ENCODE measurements around the gene IGLL5.
"Not testable (repeated sequence)": the region's sequence is repeated elsewhere in the genome, so short reads cannot be mapped to it uniquely, and the experiment has no call there.

Gene IGLL5

DNA sequence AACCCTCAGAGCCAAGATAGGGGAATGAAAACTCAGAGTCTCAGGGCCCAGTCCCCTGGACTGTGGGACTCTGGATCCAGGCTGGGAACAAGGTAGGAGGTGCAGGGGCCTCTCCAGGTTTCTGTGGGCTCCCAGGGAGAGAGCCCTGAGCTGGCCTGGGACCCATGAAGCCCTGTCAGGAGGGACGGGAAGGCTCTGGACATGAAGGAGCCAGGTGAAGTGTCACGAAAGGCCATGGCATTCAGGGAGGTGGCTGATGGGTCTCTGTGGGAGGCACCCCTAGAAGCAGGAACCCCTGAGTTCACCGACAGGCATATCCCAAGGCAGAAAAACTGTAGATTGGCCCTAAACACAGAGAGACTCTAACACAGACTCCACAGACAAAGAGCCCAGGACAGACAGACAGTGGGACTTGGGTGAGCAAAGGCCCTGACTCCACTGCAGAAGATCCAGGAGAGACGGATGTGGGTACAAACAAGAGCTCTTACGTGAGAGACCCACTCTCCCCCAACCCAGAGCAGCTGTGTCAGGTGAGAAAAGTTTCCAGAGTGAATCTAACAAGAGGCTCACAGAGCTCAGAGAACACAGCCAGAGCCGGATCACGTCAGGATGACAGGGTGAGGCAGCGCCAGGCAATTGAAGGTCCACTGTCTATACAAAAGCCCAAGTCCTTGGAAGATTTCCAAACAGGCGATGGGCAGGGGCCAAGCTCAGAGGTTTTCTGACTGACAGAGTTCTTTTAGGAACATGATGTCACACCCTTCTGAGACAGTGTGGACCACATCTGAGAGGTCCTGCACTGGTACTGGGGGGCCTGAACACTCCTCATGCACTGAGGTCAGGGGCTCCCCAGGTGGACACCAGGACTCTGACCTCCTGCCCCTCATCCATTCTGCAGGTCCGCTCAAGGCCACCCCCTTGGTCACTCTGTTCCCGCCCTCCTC is 27.4 kb downstream of the IGLL5 start:
- no peak for DNase-seq

DNA sequence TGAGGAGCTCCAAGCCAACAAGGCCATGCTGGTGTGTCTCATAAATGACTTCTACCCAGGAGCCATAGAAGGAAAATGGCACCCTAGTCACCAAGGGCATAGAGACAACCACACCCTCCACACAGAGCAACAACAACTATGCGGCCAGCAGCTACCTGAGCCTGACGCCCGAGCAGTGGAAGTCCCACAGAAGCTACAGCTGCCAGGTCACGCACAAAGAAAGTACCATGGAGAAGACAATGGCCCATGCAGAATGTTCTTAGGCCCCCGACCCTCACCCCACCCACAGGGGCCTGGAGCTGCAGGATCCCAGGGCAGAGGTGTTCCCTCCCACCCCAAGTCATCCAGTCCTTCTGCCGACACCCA is 28.0 kb downstream of the IGLL5 start:
- no peak for DNase-seq

GRCh38 chr22:22916215-22916951 is 28.8 kb downstream of the IGLL5 start:
- DNase-seq = no peak

DNA sequence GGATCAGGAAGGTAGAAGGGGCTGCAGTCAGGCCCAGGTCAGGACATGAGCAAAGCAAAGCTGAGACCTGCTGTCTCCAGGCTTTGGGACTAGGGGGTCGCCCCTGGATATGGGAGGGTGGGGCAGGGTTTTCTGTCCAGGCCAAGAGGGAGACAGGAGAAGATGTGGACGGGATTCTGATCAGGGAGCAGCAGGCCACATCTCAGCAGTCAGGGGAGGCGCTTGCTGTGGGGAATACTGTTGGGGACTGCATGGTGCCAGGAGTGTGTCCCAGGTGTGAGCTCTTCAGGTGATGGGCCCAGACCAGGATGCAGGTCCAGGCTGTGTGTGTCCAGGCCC is 29.3 kb downstream of the IGLL5 start:
- no peak for DNase-seq

GRCh38 chr22:22917377-22917776 is 29.8 kb downstream of the IGLL5 start:
- DNase-seq = no peak

DNA sequence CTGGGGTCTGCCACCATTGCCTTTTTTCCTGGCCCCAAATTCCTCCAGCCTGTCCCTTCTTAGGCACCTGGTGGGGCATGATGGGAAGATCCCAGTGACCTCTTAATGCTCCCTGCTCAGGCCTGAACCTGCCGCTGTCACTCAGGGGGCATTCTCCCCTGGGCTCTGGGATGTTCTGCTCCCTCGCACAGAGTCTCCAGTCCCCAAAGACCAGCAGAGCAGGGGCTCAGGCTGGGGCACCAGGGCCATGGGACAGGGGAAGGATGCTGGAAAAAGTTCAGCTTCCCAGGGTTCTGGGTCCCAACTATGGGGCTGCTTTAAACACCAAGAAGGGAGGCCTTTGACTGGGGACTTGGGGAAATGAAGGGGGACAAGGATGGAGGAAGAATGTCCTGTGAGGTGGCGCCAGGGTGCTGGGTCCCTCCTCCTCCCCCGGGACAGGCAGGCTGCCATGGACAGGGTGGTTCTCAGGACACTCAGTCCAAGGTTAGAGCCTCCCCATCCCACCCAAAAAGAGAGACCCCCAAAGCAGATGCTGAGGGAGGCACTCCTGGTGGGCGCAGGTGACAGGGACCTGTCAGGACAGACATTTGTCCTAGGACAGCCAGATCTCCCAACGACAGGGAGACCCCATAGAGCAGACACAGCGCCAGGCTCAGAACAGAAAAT is 30.8 kb downstream of the IGLL5 start:
- no peak for DNase-seq

- DNase-seq = no peak
These were observed 31.4 kb downstream of the IGLL5 start for GRCh38 chr22:22919041-22919440.

- no peak for DNase-seq
These were observed 32.6 kb downstream of the IGLL5 start for GRCh38 chr22:22920104-22920654.

DNA sequence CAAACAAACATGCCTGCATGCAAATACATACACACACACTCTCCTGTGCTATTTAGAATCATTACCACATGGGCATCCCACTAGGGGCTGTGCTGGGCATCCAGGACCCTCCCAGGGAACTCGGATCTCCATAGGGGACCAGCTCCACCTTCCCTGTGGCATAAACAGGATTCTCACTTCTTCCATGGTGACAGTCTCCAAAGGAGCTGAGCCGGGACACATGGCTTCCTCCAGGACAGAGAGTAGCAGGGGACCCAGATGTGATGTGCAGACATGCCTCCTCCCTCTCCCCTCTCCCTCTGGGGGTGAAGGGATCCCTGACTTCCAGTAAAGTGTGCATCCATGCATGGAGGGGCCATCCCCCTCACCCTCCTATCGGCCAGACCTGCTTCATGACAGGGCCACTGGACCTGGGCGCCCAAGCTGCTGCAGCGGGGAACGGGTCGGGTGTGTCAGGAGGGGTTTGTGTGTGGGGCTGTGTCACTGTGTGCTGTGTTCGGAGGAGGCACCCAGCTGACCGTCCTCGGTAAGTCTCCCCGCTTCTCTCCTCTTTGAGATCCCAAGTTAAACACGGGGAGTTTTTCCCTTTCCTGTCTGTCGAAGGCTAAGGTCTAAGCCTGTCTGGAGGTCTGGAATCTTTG is 33.4 kb downstream of the IGLL5 start:
- no peak for DNase-seq

GRCh38 chr22:22921575-22921974 is 34.0 kb downstream of the IGLL5 start:
- no peak for DNase-seq

GRCh38 chr22:22922092-22922953 is 34.7 kb downstream of the IGLL5 start:
- DNase-seq = not testable (repeated sequence)

GRCh38 chr22:22922954-22923319 is 35.3 kb downstream of the IGLL5 start:
- no peak for DNase-seq

GRCh38 chr22:22923379-22923778 is 35.8 kb downstream of the IGLL5 start:
- no peak for DNase-seq

DNA sequence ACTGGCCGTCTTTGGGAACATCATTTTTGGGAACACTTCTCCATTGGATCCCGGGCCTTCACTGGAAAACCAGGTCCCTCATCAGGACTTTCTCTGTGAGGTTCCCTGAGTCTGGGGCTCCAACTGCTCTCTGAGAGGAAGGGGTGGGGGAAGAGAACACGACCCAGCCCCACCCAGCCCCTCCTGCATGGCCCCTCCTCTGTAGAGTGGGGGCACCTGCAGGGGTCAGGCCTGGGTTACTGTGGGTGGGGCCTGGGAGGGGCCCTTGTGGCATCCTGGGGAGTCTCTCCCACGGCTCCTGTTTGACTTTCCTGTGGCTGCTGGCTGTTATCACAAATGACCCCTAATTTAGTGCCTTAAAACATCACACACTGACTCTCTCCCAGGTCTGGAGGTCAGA is 36.3 kb downstream of the IGLL5 start:
- DNase-seq = no peak

DNA sequence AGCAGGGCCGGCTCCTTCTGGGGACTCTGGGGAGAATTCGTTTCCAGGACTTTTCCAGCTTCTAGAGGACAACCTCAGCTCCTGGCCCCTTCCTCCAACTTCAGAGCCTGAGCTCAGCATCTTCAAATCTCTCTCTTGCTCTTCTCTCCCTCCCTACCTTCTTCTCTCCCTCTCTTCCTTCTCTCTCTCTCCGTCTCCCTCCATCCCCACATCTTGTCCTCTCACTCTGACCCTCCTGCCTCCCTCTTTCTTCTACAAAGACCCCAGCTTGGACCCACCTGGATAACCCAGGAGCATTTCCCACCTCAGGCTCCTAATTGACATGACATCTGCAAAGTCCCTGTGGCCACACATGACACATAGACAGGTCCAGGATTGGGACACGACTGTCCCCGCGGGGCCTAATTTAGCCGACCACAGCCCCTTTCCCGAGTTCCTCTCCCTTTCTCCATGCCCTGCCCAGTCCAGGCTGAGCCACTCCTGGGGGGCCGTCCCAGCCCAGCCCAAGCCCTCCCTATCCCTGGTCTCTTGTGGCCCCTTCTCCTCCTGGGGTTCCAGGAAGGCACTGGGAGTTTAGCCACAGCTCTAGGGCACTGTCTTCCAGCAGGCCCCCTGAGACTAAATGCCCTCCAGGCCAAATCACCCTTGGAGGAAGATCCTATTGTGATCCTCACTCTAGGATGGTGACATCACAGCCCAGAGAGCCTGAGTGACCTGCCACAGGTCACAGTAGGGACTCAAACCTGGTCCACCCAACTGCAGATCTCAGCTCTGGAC is 36.9 kb downstream of the IGLL5 start:
- no peak for DNase-seq

- DNase-seq = no peak
These were observed 37.7 kb downstream of the IGLL5 start for GRCh38 chr22:22925146-22925804.

GRCh38 chr22:22925805-22926369 is 38.3 kb downstream of the IGLL5 start:
- no peak for DNase-seq

DNA sequence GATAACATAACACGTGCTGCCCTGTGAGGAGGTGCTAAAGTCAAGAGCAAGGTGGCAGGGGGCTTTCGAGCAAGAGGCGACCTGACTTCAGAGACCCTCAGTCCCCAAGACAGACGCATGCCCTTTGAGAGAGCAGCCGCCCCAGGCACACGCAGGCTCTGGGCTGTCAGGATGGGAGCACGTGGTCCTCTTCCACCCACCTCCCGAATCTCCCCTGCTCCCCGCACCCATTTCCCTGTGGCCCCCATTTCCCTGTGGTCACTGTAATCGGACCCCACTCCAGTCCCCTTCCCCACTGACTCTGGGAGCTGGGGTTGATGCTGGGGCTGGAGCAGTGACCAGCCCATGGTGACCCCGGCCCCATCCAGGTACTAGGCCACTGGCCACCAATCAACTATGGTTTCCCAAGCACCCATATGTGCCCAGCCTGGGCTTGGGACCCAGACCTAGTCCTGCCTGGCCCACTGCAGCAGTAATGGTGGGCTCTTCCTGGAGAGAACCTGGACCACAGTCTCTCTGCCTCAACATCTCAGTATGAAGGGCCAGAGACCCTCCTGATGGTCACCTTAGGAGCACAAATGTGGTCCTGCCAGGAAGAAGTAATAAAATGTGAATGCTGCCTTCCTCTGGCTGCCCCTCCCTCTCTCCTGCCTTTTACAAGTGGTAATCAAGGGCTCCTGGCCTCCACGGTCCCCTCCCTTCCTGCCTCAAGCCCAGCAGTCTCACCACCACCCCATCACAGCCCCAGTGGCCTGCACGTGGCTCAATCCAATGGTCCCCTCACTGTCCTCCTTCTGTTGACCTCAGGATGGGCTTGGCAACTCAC is 39.0 kb downstream of the IGLL5 start:
- DNase-seq = no peak
